Cerebellar nuclear complex (tissue), 1 donor: Measurements from ENCODE around the gene LRRC23.
A peak's percentile ranks its signal among the peaks of the same experiment; 100 is the strongest.
"Not testable (repeated sequence)": the region's sequence is repeated elsewhere in the genome, so short reads cannot be mapped to it uniquely, and the experiment has no call there.

Experiments
- DNase-seq, 2 experiments: peaks; one replicate each; lab custom pipeline; 2025; lab: John Stamatoyannopoulos, UW

LRRC23 gene

GRCh38 chr12:6902448-6902847, 2.2 kb upstream of the LRRC23 start:
- DNase-seq = no peak

- DNase-seq = no peak
Measured at GRCh38 chr12:6903722-6904121, 900 bp upstream of the LRRC23 start.

GRCh38 chr12:6905414-6906040, 905 bp downstream of the LRRC23 start:
- DNase-seq = no peak

- DNase-seq = not testable (repeated sequence)
Measured at GRCh38 chr12:6908141-6908540, 3.5 kb downstream of the LRRC23 start.

DNA sequence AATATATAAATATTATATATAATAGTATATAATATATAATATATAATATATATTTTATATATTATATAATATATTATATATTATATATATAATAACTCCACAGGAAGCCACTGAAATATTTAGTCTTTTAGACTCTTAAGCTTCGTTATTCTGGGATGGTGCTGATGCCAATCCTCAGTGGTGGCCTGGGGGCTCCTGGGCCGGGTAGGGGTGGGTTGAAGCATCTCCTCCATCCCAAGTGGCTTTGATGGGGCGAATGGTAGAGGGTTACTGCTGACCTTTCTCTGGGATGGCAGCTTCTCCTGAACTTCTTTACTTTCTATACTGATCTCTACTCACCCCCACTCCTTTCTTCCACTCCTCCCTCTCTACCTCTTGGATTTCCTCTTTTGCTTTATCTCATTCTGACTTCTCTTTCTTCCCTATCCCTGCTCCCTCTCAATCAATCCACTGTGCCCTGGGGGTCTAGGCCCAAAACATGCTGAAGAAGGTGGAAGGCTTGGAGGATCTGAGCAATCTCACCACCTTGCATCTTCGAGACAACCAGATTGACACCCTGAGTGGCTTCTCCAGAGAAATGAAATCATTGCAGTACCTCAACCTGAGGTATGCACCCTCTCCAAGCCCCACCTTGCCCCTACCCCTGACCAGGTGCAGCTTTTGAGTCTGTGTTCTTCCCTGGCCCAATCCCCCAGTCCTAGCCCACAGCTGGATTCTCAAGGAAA, 5.0 kb downstream of the LRRC23 start:
- no peak for DNase-seq

DNA sequence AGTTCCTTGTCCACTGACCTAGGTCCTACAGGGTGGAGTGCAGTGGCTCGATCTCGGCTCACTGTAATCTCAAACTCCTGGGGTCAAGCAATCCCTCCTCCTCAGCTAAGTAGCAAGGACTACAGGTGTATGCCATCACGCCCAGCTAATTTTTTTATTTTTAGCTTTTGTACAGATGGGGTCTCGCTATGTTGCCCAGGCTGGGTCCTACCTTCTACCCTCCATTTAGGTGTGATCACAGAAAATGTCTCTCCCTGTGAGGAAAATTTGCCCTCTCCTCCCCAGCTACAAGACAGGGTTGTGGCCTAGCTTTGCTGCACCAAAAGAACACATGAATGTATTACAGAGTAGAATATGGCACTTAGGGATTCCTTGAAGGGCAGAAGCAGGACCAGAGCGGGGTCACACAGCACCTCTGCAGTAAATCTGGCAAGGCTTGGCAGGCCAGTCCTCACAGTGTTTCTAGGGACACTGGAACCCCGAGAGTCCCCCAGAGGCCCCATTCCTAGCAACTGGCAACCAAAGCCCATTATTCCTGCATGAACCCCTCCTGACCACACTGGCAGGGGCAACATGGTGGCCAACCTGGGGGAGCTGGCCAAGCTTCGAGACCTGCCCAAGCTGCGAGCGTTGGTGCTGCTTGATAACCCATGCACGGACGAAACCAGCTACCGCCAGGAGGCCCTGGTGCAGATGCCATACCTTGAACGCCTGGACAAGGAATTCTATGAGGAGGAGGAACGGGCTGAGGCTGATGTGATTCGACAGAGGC, 7.7 kb downstream of the LRRC23 start:
- DNase-seq = no peak

DNA sequence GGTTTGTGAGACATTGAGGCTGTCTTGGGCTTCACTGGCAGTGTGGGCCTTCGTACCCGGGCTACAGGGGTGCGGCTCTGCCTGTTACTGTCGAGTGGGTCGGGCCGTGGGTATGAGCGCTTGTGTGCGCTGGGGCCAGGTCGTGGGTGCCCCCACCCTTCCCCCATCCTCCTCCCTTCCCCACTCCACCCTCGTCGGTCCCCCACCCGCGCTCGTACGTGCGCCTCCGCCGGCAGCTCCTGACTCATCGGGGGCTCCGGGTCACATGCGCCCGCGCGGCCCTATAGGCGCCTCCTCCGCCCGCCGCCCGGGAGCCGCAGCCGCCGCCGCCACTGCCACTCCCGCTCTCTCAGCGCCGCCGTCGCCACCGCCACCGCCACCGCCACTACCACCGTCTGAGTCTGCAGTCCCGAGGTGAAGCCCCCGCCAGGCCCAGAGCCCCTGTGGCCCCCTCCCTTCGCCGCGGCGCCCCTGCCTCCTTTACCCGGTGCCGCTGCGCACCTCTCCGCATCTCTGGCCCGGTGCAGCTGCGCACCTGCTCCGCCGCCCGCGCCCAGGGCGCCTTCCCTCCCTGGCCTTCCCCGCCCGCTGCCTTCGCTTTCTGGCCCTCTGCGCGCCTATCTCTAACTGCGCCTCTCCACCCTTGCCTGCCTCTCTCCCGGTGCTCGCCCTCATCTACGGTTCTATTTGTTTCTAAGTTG, 9.8 kb downstream of the LRRC23 start, which contains the start of gene ENO2:
Gene ENO2, plus strand, starts transcription at position 335 of the 701 bp plus-strand sequence. CDS start 1,253 bp downstream, outside the sequence.
- peak; percentile 41 to 70 for DNase-seq

DNA sequence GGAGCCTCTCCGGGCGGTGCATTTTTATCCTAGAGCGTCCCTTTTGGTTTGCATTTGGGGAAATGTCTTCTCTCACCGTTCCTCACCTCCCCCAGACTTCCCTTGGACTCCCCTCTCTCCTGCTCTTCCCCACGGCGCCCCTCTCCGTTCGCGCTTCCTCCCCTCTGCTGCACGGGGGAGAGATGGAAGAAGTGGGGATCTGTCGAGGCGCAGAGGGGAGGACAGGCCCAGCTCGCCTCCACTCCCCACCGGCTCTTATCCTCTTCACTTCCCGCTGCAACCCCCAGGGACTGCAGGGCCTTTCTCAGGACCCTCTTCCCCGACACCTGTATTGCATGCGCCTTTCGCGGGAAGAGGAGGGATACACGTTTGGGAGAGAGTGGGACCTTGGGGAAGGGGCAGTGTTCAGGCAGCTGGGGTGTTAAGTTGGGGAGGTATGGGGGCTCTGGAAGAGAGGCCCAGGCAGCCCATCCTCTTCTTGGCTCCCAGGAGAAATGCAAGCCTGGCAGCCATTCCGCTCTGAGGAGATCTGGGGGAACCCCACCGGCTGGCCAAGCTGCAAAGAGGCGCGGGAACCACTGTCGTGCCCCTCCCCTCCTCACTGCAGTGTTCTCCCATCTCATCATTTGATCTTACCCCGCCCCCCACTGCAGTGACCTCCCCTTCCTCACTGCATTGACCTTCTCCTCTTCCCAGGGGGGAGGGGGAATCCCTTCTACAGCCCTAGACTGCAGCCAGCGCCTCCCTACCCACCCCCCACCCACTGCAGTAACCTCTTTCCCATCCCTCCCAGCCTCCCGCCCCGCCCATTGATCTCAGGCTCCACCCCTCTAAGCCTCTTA, 10.5 kb downstream of the LRRC23 start:
- no peak for DNase-seq

DNA sequence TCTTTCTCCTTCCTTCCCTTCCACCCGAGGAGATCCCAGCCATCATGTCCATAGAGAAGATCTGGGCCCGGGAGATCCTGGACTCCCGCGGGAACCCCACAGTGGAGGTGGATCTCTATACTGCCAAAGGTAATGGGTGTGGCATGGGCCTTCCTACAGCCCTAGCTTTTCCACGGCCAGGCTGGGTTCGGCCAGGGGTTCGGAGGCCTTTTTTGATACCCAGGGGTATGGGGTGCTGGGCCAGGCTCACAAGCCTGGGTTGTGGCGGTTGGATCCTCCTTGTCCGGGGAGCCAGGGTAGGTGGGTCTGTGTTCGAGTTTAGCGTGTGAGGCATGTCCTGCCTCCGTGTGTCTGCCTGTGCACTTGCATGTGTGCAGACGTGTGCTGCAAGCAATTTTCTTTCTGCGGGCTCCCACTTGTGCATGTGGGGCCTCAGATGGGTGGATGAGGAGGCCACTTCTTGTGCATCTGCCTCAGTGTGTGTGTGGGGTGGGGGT, 11.2 kb downstream of the LRRC23 start:
- no peak for DNase-seq

DNA sequence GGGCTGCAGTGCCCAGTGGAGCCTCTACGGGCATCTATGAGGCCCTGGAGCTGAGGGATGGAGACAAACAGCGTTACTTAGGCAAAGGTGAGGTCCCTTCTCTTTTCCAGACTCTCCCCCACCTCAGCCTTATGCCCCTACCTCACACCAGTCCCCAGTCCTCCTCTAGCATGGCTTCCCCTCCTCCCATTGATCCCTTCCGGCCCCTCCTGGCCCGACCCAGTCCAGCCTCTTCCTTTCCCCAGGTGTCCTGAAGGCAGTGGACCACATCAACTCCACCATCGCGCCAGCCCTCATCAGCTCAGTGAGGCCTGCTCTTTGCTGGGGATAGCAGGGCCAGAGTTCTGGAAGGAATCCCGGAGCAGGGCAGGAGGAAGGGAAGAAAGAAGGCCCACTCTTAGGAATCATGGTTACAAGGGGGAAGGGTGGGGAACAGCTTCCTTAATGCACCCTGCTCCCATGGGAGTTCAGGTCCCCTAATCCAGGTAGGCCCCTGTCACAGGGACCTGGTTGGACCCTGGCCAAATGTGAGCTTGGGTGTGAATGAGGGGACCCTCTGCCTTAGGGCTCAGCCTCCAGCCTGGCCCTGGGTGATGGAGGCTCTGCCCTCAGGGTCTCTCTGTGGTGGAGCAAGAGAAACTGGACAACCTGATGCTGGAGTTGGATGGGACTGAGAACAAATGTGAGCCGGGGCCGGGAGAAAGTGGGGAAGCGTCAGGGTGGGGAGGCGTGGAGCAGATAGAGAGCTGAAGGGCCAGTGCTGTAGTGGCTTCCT, 12.0 kb downstream of the LRRC23 start:
- no peak for DNase-seq

GRCh38 chr12:6917491-6918231, 13.0 kb downstream of the LRRC23 start:
- DNase-seq = no peak

GRCh38 chr12:6919588-6919987, 15.0 kb downstream of the LRRC23 start:
- no peak for DNase-seq

- DNase-seq = no peak
Measured at GRCh38 chr12:6921539-6921938, 16.9 kb downstream of the LRRC23 start.

- DNase-seq = no peak
Measured at GRCh38 chr12:6921996-6922946, 17.6 kb downstream of the LRRC23 start.

- DNase-seq = no peak
Measured at GRCh38 chr12:6923003-6923732, 18.5 kb downstream of the LRRC23 start.

- DNase-seq = no peak
Measured at GRCh38 chr12:6923851-6924250, 19.2 kb downstream of the LRRC23 start.

DNA sequence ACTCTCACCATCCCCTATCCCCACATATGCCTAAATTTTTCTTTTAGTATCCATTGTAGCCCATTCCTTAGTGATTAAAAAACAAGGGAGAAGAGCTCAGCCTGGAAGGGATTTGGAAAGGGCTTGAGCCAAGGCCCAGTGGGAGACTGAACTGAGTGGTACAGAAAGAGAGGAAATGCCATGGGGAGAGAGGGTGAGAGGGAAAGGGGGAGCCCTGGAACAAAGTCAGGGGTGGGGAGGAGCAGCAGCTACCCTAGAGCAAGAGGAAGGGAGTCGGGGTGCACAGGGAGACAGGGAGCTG, 20.6 kb downstream of the LRRC23 start:
- no peak for DNase-seq
